ENCODE data around the gene SMC6. TPM values are rescaled to one million over a fixed set of nuclear protein-coding genes. Genes with fewer than 3 reads are reported as not detected.

The SMC6 gene
- total RNA-seq, 1 donor from 2014 or later: 33.6 TPM

DNA sequence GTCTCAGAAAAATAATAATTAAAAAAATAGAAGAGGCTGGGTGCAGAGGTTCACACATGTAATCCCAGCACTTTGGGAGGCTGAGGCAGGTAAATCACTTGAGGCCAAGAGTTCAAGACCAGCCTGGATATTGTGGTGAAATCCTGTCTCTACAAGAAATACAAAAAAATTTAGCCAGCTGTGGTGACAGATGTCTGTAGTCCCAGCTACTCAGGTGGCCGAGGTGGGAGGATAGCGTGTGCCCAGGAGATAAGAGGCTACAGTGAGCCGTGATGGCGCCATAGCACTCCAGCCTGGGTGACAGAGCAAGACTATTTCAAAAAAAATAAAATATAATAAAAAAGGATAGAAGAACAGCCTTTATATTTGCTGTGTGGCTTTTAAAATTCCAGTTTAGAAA lies 35.9 kb downstream of the SMC6 start:
- no peaks in the 10 kb centered on the region for H3K9me3 Mint-ChIP-seq

DNA sequence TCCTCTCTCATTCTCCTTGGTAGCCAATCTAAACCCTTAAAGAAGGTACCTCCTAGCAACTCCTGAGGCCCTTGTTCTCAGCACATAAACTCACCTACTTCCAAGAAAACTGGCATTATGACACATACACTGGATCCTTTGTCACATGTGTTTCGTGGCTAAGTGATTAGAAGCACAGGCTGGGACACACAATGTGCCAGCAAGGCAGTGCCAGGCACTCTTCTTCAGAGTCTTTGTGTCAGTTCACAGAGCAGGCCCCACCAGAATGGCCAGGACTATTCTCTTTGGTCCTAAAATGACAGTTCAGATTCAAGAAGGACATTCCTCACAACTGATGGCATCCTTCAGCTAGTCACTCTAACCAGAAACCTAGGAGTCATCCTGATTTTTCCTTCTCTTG lies 40.3 kb downstream of the SMC6 start:
- DNase-seq (ENCODE audit: low read depth, low spot score): no peak
- Mint-ChIP-seq H3K4me1 (peaks cover 4% of the 10 kb centered on the region), H3K27ac (ENCODE audit: unreplicated experiment) (no peak overlapping the region), H3K27me3 (ENCODE audit: low read depth) (no peaks in the 10 kb centered on the region), H3K36me3 (ENCODE audit: low read depth) (peaks cover 8% of the 10 kb centered on the region), H3K4me3 (no peak overlapping the region), H3K9me3 (no peaks in the 10 kb centered on the region)
- TF ChIP-seq, protein P1, sequence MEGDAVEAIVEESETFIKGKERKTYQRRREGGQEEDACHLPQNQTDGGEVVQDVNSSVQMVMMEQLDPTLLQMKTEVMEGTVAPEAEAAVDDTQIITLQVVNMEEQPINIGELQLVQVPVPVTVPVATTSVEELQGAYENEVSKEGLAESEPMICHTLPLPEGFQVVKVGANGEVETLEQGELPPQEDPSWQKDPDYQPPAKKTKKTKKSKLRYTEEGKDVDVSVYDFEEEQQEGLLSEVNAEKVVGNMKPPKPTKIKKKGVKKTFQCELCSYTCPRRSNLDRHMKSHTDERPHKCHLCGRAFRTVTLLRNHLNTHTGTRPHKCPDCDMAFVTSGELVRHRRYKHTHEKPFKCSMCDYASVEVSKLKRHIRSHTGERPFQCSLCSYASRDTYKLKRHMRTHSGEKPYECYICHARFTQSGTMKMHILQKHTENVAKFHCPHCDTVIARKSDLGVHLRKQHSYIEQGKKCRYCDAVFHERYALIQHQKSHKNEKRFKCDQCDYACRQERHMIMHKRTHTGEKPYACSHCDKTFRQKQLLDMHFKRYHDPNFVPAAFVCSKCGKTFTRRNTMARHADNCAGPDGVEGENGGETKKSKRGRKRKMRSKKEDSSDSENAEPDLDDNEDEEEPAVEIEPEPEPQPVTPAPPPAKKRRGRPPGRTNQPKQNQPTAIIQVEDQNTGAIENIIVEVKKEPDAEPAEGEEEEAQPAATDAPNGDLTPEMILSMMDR (conservative IDR thresholded peaks at IDR 0.05): no peak

More for the DNA sequence above, 35.9 kb downstream of the SMC6 start:
- Mint-ChIP-seq H3K27me3 (ENCODE audit: low read depth) (no peaks in the 10 kb centered on the region), H3K36me3 (ENCODE audit: low read depth) (peaks cover 8% of the 10 kb centered on the region), H3K27ac (ENCODE audit: unreplicated experiment) (no peak overlapping the region), H3K4me1 (peaks cover 4% of the 10 kb centered on the region), H3K4me3 (no peak overlapping the region)
- TF ChIP-seq, protein P1 (conservative IDR thresholded peaks at IDR 0.05): no peak
- no peak for DNase-seq (ENCODE audit: low read depth, low spot score)

DNA sequence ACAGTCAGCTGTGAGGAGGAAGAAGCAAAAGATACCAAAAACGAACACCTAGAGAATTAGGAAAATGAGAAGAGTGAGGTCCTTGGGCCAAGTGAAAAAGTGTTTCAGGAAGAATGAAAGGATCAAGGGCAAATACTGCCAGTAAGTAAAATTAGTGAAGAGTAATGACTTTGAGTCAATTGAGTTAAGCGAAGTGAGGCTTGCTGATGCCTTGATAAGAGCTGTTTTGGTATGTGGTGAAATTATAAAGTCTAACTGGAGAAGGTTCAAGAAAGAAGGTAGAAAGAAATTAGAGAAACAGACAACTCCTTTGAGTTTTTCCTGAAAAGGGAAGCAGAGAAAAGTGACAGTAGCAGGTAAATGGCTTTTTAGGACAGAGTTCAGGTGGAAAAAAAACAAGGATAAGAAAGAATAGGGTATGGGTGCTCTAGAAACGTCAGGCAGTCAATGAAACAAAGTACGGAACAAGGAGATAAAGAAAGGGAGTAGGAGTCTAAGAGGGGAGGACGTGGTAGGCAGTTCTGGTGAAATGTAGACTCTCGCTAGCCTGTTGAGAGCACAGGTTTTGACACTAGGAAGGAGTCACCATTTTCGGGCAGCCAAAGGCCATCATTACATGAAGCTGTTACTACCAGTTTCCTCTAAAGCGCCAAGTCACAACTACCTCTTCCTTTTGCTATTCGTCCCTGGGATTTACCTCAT lies 42.9 kb downstream of the SMC6 start:
- H3K4me3 Mint-ChIP-seq: no peak overlapping the region
- no peaks in the 10 kb centered on the region for H3K9me3 Mint-ChIP-seq
- peaks cover 16% of the 10 kb centered on the region for H3K36me3 Mint-ChIP-seq (ENCODE audit: low read depth)

DNA sequence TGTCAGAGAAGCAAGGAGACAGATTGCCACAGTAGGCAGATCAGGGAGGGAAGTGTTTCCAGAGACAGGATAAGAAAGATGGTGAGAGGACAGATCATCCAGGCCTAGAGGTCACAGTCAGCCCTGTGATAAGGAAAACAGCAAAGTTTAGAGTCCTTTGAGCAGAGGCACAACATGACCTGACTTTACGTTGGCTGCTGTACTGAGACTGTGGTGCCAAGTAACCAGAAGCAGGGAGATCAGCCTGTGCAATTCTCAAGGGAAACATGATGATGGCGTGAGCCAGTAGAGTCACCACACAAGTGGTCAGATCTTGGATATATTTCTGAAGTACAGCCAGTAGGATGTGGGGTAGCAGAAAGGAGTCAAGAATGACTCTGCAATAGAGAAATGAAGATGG lies 43.7 kb downstream of the SMC6 start:
- H3K36me3 Mint-ChIP-seq (ENCODE audit: low read depth): peaks cover 16% of the 10 kb centered on the region
- no peak overlapping the region for H3K4me3 Mint-ChIP-seq
- H3K4me1 Mint-ChIP-seq: peaks cover 4% of the 10 kb centered on the region
- TF ChIP-seq, protein P1 (conservative IDR thresholded peaks at IDR 0.05): no peak
- no peak for DNase-seq (ENCODE audit: low read depth, low spot score)
- H3K9me3 Mint-ChIP-seq: no peaks in the 10 kb centered on the region
- H3K27me3 Mint-ChIP-seq (ENCODE audit: low read depth): no peaks in the 10 kb centered on the region
- H3K27ac Mint-ChIP-seq (ENCODE audit: unreplicated experiment): no peak overlapping the region

More for the DNA sequence above, 42.9 kb downstream of the SMC6 start:
- no peak for DNase-seq (ENCODE audit: low read depth, low spot score)
- Mint-ChIP-seq H3K27ac (ENCODE audit: unreplicated experiment) (no peak overlapping the region), H3K27me3 (ENCODE audit: low read depth) (no peaks in the 10 kb centered on the region), H3K4me1 (peaks cover 4% of the 10 kb centered on the region)
- TF ChIP-seq, protein P1 (conservative IDR thresholded peaks at IDR 0.05): no peak

DNA sequence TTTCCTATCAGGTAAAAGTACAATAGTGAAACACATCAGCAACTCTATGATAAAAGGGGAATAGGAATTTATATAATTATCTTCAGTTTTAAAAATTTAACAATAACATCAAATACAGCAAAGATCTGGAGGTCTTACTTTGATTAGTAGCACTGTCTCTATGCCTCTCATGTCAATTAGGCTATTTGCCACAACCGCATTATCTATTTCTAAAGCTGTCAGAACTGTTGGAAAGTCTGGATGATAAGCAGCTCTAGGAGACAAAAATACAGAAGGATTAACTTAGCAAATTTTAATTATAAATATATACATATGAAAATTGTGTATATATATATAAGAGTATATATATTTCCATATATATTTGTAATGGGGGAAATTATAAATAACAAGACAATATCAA lies 45.1 kb downstream of the SMC6 start:
- DNase-seq (ENCODE audit: low read depth, low spot score): no peak
- Mint-ChIP-seq H3K27me3 (ENCODE audit: low read depth) (no peaks in the 10 kb centered on the region), H3K27ac (ENCODE audit: unreplicated experiment) (no peak overlapping the region), H3K36me3 (ENCODE audit: low read depth) (peaks cover 14% of the 10 kb centered on the region), H3K4me1 (no peaks in the 10 kb centered on the region), H3K9me3 (no peaks in the 10 kb centered on the region), H3K4me3 (no peak overlapping the region)
- TF ChIP-seq, protein P1 (conservative IDR thresholded peaks at IDR 0.05): no peak
